Colonic mucosa (tissue), 4 donors: ENCODE results near the gene PAX4. TPM values are rescaled to one million over a fixed set of nuclear protein-coding genes. Genes with fewer than 3 reads are reported as not detected.

Experiments used
- DNase-seq: peaks from one replicate; pipeline ENCODE4 v3.0.0-alpha.2; 2020
- H3K27ac ChIP-seq: fragments of 200-600 bp; one replicate; pipeline ENCODE4 v1.8.0; 2021
- H3K27me3 ChIP-seq: fragments of 200-600 bp; one replicate; pipeline ENCODE4 v1.8.0; 2021
- H3K36me3 ChIP-seq: fragments of 200-600 bp; one replicate; pipeline ENCODE4 v1.8.0; 2021
- H3K4me1 ChIP-seq: fragments of 200-600 bp; one replicate; pipeline ENCODE4 v1.8.0; 2021; ENCODE audit warnings: mild to moderate bottlenecking
- H3K4me3 ChIP-seq: fragments of 200-600 bp; one replicate; pipeline ENCODE4 v1.8.0; 2021
- H3K9ac ChIP-seq, 2 donors: one replicate each; pipeline ENCODE4 v1.7.0; 2013; ENCODE audit warnings: control low read depth in 2 of 2, low read depth in 2 of 2, low read length in 2 of 2
- H3K9me3 ChIP-seq: fragments of 200-600 bp; one replicate; pipeline ENCODE4 v1.8.0; 2021
- intact Hi-C: fragments of 100-400 bp; cut with DNase I; formaldehyde crosslinking; loops from one replicate; pipeline ENCODE4 v1.14.1; 2022
- total RNA-seq, 2 donors: library from RNA; stranded (reverse); fragmentation: NEBNext Ultra II Directional in 1 of 2; extraction: Animal tissue kit (Norgen Biotek cat#: 25700) in 1 of 2; gene quantifications; one replicate each; pipeline ENCODE4 v1.2.1, GENCODE V29; 2021
- TF ChIP-seq, protein P1 (sequence below): fragments of 200-600 bp; IDR thresholded peaks from one replicate; pipeline ENCODE4 v1.8.0; 2022; ENCODE audit warnings: antibody characterized with exemption, mild to moderate bottlenecking
- donor health status: healthy.
- donor health status: DM: no; HTN: no; CAD: no.
- donor health status: DM: no; HTN: no; CAD: no.

Gene PAX4
- total RNA-seq, 2 donors from 2014 or later, result 0.67 to 0.88 TPM

DNA sequence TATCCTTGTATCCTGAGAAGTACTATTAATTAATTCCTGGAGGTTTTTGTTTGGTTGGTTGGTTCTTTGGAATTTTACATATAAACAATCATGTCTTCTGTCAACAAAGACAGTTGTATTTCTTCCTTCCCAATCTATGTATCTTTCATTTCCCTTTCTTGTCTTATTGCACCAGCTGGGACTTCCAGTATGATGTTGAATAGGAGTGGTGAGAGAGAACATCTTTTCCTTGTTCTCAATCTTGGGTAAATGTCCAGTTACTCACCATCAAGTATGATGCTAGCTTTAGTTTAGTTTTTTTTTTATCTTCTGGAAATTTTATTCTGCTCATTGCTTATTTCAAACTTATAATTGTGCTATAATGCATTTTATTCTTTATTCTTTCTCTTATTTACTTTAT, 7.4 kb upstream of the PAX4 start:
- intact Hi-C loops, result no loop called here
- no peaks in the 10 kb centered on the region for H3K36me3 ChIP-seq

DNA sequence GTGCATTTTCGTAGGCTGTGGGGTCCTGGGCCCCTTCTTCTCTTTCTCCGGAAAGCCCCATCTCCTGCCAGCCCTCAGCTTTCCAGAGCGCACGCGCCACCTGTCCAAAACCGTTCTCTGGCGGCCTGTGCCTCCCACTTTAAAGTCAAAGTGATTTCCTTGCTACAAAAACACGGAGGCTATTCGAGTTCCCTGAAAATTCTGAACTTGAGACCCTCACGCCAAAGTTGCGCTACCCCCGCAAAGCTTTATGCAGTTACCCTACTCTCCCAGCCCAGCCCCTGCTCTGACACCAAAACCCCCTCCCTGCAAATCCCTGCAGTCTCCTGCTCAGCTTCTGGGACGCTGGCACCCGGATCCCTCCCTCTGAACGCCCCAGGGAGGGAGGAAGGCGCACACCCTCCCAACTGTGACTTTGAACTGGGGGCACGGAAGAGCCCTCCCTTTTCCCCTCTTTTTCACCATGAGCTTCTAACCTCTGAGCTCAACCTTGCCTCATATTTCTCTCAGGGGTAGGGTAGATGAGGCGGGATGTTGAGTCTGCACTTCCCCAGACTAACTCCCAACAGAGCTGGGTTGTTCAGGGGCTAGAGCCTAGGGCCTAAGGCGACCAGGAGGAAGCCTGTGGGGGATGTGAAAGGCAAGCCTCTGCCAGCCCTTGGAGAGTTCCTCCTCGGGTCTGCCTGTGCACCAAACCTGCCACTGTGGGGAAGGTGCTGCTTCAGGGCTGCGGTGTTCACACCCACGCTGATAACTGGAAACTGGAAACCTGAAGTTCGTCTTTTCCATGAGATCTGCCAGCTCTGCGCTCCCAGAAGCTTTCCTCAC, 2.7 kb upstream of the PAX4 start:
- no peaks in the 10 kb centered on the region for H3K36me3 ChIP-seq
- H3K9ac ChIP-seq, result no peak overlapping the region
- DNase-seq, result no peak
- no peak overlapping the region for H3K27ac ChIP-seq
- intact Hi-C loops, result no loop called here
- peaks cover 8% of the 10 kb centered on the region for H3K27me3 ChIP-seq
- H3K4me1 ChIP-seq, result no peaks in the 10 kb centered on the region
- H3K4me3 ChIP-seq, result no peak overlapping the region
- H3K9me3 ChIP-seq, result no peaks in the 10 kb centered on the region
- TF ChIP-seq, protein P1, sequence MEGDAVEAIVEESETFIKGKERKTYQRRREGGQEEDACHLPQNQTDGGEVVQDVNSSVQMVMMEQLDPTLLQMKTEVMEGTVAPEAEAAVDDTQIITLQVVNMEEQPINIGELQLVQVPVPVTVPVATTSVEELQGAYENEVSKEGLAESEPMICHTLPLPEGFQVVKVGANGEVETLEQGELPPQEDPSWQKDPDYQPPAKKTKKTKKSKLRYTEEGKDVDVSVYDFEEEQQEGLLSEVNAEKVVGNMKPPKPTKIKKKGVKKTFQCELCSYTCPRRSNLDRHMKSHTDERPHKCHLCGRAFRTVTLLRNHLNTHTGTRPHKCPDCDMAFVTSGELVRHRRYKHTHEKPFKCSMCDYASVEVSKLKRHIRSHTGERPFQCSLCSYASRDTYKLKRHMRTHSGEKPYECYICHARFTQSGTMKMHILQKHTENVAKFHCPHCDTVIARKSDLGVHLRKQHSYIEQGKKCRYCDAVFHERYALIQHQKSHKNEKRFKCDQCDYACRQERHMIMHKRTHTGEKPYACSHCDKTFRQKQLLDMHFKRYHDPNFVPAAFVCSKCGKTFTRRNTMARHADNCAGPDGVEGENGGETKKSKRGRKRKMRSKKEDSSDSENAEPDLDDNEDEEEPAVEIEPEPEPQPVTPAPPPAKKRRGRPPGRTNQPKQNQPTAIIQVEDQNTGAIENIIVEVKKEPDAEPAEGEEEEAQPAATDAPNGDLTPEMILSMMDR, result no peak

More for the DNA sequence above, 7.4 kb upstream of the PAX4 start:
- H3K4me3 ChIP-seq, result no peak overlapping the region
- no peaks in the 10 kb centered on the region for H3K9me3 ChIP-seq
- TF ChIP-seq, protein P1, result no peak
- no peaks in the 10 kb centered on the region for H3K27me3 ChIP-seq
- no peak overlapping the region for H3K27ac ChIP-seq
- no peak overlapping the region for H3K9ac ChIP-seq
- no peaks in the 10 kb centered on the region for H3K4me1 ChIP-seq
- no peak for DNase-seq

DNA sequence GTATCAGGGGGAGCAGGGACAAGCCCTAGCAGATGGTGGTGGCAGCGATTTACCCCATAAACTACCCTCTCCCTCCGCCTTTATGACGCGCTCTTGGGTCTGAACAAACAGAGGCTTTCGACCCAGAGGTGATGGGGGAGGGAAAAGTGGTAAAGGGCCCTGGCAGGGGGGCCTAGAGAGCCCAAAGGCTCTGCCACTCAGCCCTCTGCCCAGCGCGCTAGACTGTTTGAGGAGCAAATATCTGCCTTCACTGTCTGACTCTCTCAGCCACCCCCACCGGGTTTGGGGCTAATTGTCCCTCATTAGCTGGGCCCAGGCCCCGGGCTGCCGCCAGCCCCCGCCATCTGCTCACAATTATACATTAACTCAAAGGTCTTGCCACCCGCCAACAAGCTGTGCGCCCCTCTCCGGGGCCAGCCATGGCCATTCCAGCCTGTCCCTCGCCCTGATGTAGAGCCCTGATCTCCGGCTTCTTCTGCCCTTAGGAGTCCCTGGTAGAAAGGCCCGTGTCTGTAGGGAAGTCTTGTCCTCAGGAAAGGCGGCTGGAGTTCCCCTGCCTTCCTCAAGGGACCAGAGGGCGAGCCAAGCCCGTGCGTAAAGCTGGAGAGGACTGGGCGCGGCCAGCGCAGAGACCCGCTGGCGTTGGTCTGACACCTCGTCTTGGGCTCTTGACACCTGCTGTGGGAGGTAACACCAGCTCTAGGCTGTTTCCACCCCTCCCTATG, 1.9 kb upstream of the PAX4 start:
- no peak for DNase-seq
- Histone ChIP-seq H3K27ac (no peak overlapping the region), H3K27me3 (peaks cover 8% of the 10 kb centered on the region), H3K4me3 (no peak overlapping the region), H3K36me3 (no peaks in the 10 kb centered on the region), H3K9ac (no peak overlapping the region), H3K9me3 (no peaks in the 10 kb centered on the region), H3K4me1 (no peaks in the 10 kb centered on the region)
- TF ChIP-seq, protein P1, result no peak
- intact Hi-C loops, result no loop called here

DNA sequence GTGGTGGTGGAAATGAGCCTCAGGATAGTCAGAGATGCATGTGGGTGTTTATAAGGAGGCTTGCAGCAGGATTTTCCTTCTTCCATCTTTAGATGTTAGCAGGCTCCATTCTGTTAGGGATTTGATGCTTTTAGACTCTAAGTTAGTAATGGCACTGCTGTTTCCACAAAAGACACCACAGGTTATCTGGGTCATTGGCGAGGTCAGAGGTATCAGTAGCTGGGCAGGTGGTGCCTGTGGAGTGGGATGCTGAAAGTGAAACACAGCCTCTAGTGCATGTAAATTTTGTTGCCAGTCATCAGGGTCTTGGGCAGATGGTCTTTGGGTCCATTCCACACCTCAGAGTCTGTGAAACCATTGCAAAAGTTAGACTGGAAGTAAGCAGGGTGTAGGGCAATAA, 833 bp upstream of the PAX4 start:
- DNase-seq, result no peak
- H3K9me3 ChIP-seq, result no peaks in the 10 kb centered on the region
- H3K36me3 ChIP-seq, result no peaks in the 10 kb centered on the region
- intact Hi-C loops, result no loop called here
- no peak overlapping the region for H3K4me3 ChIP-seq
- TF ChIP-seq, protein P1, result no peak
- peaks cover 8% of the 10 kb centered on the region for H3K27me3 ChIP-seq
- no peaks in the 10 kb centered on the region for H3K4me1 ChIP-seq
- H3K27ac ChIP-seq, result no peak overlapping the region
- H3K9ac ChIP-seq, result no peak overlapping the region

DNA sequence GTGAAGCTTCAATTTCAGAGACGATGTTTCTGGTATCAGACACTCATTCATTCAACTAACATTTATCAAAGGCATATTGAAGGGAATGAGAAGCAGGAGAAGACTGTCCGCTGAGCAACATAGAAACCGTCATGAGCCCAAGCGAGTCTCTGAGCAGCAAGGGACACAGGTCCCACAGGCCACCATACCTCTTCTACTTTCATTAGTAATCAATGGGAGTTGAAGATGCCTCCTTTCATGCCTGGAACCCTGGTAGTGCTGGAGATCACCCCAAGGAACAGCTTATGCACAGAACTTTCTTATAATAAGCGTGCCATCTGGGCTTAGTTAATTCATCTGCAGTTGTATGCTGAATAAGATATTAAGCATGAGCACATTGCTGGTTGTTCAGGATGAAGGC, 1.2 kb downstream of the PAX4 start:
- H3K36me3 ChIP-seq, result no peaks in the 10 kb centered on the region
- no peaks in the 10 kb centered on the region for H3K4me1 ChIP-seq
- no peaks in the 10 kb centered on the region for H3K9me3 ChIP-seq
- no peak overlapping the region for H3K9ac ChIP-seq
- TF ChIP-seq, protein P1, result no peak
- intact Hi-C loops, result no loop called here
- DNase-seq, result no peak
- peaks cover 8% of the 10 kb centered on the region for H3K27me3 ChIP-seq
- H3K27ac ChIP-seq, result no peak overlapping the region
- H3K4me3 ChIP-seq, result no peak overlapping the region
